Amniotic epithelial cell (primary cell): ENCODE results near the gene PCBP3.
"Not testable (repeated sequence)": the region's sequence is repeated elsewhere in the genome, so short reads cannot be mapped to it uniquely, and the experiment has no call there.

ENCODE experiments used
- DNase-seq: peaks from one replicate; pipeline ENCODE4 v3.0.0-alpha.2; 2010; ENCODE audit warnings: low read depth

The PCBP3 gene

DNA sequence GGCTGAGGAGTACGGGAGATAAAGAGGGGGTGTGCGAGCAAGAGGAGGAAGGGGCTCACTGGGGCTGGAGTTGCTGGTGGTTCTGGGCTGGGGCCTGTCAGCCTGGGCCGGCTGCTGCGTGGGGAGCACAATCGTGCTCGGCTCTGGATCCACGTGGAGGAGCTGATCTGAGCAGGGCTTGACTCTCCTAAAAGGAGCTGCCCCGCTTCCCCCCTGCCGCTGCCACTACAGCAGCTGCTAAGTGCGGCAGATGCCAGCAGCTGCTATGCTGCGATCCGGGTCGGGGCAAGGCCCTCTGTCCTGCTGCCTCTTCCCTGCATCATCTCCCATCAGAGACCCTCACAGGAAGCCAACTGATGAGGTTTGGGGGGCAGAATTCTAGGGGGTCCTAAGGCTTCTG lies 165.9 kb downstream of the PCBP3 start:
- DNase-seq = no peak

DNA sequence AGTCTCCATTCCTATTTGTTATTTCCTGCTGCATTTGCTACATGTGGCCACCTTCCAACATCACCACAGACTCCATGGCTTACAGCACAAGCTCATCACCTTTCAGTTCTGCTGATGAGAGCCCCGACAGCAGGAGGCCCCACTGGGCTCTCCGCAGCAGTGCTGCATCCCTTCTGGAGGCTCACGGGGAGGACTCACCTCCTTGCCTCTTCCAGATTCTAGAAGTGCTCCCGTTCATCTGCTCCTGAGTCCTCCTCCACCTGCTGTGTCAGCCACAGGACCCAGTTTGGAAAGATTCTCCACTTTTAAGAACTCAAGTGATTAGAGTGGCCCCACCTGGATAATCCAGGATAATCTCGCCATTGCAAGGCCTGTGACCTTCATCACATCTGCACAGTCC lies 167.6 kb downstream of the PCBP3 start:
- DNase-seq = no peak

DNA sequence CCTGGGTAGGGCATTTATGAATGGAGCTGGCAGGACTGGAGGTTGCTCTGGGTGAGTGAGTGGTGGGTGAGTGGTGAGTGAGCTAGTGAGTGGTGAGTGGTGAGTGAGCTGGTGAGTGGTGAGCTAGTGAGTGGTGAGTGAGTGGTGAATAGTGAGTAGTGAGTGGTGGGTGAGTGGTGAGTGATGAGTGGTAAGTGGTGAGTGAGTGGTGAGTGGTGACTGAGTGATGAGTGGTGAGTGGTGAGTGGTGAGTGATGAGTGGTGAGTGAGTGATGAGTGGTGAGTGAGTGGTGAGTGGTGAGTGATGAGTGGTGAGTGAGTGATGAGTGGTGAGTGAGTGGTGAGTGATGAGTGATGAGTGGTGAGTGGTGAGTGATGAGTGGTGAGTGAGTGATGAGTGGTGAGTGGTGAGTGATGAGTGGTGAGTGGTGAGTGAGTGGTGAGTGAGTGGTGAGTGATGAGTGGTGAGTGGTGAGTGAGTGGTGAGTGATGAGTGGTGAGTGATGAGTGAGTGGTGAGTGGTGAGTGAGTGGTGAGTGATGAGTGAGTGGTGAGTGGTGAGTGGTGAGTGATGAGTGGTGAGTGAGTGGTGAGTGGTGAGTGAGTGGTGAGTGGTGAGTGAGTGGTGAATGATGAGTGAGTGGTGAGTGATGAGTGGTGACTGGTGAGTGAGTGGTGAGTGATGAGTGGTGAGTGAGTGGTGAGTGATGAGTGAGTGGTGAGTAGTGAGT lies 170.8 kb downstream of the PCBP3 start:
- DNase-seq = not testable (repeated sequence)

DNA sequence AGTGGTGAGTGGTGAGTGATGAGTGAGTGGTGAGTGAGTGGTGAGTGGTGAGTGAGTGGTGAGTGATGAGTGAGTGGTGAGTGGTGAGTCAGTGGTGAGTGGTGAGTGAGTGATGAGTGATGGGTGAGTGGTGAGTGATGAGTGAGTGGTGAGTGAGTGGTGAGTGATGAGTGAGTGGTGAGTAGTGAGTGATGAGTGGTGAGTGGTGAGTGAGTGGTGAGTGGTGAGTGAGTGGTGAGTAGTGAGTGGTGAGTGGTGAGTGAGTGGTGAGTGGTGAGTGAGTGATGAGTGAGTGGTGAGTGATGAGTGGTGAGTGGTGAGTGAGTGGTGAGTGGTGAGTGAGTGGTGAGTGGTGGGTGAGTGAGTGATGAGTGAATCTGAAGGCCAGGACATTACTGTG lies 172.3 kb downstream of the PCBP3 start:
- peak; percentile 13 for DNase-seq

DNA sequence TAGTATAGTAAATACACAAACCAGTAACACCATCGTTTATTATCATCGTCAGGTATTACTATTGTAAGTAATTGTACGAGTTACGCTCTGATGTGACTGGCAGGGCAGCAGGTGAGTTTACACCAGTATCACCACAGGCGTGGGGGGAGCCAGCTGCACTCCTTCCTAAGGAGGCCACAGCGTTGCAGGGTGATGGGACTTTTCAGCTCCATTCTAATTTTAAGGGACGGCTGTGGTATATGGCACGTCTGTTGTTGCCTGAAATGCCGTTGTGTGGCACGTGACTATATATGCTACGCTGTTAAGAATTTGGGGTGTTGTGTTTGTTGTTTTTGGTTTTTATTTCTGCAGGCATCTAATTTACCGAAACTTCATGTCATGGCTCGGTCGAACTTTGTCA lies 173.3 kb downstream of the PCBP3 start:
- no peak for DNase-seq

DNA sequence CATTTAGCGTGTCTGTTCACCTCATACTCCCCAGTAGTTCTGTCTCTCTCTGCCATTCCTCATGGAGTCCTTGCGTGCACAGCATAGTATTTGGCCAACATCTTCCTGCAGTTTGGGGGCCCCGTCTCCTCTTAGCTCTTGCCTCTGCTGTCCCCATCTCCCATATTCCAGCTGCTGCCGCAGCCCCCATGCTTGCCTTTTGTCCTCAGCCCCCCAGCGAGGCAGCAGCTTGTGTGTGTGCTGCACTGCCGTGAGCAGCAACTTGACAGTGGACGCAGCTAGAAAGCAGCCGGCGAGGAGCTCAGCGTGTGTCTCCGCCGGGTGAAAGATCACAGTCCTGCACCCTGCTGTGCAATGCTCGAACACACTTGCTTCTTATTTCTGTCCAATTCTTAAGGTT lies 173.8 kb downstream of the PCBP3 start:
- no peak for DNase-seq

DNA sequence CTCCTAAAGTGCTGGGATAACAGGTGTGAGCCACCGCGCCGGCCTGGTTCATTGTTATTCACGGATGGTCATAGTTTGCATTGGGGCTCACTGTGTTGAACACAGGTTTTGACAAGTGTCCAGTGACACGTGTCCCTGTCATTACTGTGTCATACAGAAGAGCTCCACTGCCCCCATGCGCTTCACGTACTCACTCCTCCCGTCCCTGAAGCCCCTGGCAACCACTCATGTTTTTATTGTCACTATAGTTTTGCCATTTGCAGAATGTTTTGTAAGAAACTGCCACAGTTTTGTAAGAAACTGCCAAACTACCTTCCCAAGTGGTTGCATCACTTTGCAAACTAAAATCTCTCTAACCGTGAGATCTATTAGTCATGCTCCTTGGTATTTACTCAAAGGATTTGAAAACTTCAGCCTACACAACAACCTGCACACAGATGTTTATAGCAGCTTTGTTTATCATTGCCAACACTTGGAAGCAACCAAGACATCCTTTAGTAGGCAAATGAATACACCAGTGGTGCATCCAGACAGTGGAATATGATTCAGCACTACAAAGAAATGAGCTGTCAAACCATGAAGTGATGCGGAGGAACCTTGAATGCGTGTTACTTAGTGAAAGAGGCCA lies 174.9 kb downstream of the PCBP3 start:
- peak; percentile 96 for DNase-seq

DNA sequence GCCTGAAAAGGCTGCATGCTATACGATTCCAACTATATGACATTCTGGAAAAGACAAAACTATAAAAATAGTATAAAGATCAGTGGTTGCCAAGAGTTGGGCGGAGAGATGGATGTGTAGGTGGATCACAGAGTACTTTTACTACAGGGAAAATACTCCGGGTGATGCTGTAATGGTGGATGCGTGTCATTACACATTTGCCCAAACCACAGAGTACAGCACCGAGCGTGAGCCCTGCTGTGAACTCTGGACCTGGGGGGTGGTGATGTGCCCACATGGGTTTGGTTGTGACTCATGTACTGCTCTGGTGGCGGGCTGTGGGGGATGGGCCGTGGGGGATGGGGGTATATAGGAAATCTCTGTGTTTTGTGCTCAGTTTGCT lies 175.4 kb downstream of the PCBP3 start:
- DNase-seq = peak; percentile 83

DNA sequence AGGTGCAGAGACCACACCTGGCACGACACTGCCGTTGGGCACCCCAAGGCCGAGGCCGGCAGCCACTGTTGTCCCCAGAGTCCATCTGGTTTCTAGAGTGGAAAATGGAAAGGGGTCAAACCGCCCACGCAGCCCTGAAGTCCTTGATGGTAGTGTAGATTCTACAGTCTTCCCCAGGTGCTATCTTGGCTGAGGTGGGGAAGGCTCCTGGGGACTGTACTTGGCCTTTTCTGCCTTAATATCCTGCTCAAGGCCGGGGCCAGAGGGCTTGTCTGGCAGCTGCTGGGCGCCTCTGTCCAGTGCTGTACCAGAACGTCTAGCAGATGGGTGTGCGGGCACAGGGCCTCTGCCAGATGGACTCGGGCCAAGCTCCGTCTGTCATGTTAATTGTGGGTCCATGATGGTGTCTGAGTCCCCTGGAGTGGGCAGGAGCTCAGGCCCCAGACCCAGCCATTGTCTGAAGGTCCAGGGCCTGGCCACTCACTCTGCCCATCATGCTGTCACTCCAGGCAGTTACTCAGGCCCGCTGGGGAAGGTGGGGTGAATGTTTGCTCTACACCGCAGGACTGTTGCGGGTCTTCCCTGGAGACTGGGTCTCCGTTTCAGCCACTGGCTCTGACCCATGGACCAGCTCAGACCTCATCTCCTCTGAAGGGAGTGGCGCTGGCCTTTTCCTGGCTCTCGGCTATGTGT lies 176.1 kb downstream of the PCBP3 start:
- no peak for DNase-seq

DNA sequence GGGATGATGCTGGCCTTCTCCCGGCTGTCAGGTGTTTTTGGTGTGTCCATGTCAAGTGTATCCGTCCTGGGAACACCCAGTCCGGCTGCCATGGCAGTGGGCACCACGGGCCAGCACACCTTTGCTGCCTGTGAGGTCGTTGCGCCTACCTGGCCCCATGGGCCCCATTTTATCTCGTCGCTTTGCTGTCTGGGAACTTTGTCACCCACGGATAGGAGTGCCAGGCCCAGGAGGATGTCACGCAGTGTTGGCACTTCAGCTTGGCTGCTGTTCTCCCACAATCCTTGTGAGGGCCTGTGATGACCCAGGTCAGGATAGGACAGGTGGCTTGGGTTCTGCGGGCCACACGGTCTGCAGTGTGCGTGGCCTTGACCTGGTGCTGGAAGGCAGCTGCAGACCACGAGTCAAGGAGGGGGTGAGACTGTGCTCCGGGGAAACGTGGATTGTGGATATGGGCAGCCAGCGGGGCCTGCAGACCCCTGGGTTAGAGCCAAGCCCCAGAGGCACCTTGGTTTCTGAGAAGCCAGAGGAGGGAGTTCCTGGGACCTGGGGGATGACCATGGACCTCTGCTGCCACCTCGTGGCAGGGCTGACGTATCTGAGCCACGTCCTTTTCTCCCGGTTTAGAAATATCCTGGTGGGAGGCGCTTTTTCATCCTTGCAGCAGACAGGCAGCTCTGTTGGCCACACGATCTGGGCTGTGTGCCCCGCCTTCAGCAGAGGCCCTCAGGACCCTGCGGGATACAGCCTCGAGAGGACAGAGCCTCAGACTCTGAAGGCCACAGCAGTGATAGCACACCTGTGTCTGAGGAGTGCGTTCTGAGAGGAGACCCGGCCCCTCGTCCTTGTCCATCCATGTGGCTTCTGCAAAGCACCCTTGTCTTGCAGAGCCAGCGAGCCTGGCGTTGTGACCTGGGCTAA lies 176.9 kb downstream of the PCBP3 start:
- DNase-seq = peak; percentile 87

DNA sequence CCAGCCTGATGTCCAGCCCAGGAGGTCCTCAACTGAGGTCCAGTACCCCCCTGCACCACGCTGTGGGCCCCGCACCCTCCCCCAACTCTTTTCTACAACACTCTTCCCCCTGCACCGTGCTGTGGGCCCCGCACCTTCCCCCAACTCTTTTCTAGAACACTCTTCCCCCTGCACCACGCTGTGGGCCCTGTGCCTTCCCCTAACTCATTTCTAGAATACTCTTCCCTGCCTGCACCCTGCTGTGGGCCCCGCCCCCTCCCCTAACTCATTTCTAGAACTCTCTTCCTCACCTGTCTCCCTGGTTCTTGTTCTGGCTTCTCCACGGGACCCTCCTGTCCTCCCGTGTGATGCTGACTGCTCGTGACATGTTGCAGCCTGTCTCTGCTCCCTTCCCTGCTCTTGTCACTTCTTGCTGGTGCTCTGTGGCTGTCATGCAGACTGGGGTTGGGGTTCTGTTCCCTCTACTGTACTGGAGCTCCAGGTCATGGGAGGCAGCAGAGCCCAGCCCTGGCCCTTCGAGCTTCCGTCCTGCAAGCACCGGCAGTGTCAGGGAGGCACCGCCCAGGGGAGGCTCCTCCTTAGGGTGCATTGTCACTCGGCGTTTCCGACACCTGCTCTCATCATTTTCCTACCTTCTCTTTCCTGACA lies 177.9 kb downstream of the PCBP3 start:
- DNase-seq = no peak

DNA sequence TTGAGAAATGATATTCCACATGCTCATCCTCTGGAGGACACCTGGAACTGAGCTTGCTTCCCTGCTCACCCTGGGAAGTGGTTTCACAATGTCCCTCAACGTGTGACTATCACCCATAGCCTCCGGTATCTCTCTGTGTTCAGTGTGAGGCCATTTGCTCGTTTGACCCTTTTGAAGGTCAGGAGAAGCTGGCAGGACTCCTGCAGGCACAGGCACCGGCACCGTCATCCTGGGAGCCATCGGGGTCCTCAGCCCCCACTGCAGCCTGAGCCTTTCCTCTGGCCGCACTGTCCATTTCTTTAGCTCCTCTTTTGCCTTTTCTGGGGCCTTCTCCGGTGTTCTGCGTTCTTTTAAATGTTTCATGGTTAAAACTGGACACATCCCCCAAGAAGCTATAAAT lies 178.5 kb downstream of the PCBP3 start:
- DNase-seq = no peak

DNA sequence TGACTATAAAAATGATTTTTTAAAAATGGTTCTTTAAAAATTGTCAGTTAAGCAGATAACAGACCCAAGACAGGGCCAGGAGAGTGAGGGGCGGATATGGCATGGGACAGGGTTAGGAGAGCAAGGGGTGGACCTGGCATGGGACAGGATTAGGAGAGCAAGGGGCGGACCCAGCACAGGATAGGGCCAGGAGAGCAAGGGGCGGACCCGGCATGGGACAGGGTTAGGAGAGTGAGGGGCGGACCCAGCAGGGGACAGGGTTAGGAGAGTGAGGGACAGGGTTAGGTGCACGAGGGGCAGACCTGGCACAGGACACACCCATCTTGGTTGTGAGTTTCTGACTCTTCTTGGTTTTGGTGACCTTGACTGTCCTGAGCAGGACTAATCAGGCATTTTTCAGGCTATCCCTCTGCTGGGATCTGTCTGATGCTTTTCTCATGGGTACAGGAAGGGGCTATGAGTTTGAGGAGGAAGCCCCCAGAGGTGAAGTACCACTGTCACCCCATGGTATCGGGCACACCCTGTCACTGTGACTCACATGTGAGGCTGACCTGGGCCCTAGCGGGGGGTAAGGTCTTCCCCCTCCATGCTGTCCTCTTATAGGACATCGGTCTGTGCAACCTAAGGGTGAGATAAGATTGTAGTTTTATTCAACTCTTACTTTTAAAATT lies 179.0 kb downstream of the PCBP3 start:
- no peak for DNase-seq

DNA sequence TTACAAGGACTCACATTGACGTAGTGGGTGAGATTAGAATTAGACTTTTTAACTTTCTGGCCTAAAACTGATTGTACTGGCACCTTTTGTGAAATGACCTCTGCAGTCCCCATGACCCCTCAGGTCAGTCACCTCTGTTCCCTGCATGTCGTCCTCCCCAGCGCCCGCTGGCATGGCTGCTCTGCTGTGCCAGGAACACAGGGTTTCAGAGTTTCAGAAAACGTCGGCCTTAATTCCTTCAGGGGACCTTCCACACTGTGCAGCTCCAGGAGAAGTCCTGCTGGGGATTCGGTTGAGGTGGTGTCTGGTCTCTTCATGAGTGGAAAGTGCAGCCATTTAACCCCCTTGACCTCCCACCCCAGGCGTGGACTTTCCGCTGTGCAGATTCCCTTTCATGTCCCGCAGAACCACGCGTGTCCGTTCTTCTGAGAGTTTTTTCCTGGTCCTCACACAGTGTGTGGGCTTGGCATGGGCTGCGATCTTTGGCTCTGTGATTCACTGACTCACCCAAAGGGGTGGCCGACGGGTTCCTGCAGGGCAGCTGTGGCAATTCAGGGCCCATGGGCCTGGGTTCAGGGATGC lies 179.7 kb downstream of the PCBP3 start:
- no peak for DNase-seq

DNA sequence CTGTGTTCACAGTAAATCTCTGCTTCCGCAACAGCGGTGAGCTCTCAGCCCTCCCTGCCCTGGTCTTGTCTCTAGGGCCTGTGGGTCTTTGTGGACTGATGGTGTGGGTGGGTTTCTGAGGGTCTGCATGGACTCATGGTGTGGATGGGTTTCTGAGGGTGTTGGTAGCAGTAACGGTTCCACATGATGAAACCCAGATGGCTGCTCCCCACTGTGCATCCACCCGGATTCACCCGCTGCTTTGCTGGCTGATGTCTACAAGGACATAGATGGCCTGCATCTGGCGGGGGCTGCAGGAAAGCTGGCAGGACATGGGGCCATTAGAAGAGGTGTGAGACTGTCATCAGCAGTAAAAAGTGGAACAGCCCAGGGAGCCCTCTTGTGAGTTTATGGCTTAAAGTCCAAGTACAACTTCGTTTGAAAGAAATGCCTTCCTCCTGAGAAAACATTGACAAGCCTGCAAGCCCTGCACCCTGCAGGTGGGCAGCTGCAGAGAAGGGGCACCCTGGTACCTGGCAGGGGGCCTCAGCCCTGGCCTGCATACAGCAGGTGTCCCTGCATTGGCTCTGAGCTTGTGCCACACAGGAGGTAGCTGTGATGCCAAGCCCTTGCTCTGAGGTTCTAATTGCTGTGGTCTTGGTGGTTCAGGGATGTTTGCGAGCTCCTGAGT lies 181.2 kb downstream of the PCBP3 start:
- no peak for DNase-seq

DNA sequence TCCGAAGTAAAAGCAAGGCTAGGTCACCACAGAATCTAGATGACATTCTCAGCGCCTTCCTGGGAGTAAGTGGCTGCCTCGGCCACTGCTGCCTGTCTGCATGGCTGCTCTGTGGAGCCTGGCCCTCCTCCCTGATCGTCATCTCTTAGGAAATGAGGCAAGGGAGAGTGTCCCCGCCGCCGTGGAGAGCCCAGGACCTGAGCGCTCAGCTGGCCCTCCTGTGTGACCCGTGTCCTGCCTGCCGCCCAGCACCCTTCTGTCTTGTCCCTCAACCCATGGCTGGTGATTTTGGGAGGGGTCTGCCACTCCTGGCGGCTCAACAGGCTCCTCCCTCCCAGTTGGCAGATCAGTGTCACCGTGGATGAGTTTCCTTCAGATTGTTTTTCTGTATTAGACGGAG lies 181.7 kb downstream of the PCBP3 start:
- no peak for DNase-seq

DNA sequence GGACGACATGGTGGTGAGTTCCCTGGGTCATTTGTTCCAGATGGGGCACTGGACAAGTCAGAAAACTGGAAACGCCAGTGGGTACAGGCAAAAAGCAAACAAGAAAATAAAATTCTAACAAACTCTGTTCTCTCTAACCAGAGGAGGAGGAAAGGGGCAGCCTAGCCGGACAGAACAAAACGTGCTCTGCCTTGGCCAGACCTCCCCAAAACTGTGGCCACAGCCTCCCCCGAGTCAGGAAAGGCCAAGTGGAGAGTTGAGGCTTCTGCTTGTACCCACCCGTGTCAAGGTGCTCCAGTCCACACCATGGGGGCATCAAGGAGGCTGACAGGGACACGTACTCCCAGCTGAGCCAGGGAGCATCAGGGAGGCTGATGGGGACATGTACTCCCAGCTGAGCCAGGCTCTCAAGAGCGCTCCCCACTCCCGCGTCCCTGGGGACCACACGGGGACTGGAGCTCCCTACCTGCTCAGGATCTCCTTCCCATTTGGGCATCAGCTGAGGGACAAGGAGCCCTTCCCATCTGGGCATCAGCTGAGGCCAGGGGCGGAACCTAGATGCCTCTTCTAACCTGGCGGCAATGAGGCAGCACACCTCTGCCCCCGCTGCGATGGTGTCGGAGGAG lies 183.3 kb downstream of the PCBP3 start:
- no peak for DNase-seq

DNA sequence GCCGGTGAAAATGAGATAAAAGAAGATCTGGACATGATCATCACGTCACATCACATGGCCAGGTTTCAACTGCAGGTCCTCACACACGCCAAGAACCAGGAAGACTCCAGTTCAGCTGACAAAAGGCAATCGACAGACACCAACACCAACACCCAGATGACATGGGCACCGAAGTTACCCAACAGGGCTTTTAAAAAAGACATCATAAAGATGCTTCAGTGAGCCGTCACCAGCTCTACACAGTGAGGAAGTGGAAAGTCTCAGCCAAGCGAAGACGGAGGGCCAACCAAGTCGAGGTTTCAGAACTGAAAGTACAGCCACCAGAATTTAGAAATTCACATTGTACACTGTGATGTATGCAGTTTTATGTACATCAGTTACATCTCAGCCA lies 183.8 kb downstream of the PCBP3 start:
- no peak for DNase-seq

DNA sequence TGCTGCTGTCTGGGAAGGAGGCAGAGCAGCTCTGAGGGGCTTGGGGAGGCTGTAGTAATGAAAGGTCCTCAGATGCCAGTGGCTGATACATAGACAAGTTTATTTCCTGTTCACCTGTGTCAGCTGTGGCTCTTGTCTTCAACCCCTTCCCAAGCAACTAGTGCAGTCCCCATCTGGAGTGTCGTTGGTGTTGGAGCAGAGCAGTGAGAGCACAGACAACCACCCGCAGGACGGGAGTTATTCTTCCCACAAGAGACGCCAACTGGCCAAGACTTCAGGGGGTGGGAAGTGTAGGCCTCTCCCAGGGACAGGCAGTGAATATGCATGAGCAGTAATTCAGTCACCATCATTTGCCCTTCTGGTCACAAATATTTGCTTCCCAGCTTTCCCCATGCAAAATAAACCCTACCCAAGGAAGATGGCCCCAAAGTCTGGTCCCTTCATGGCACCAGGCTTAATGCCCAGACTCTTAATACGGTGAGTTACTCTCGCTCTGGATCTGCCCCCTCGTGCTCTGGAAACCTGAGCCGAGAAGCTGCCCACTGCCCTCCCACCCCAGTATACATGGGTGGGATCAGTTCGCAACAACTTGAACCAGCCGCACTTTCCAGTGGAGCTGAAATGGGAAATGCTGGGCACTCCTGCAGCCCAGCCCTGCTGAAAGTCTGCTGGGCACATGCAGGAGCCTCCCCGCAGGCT lies 184.5 kb downstream of the PCBP3 start:
- no peak for DNase-seq
